ENCODE data around the gene PIEZO1. TPM values are rescaled to one million over a fixed set of nuclear protein-coding genes. Genes with fewer than 3 reads are reported as not detected.

Gene PIEZO1
- total RNA-seq, 1 donor from 2014 or later = 247 TPM

- H3K79me2 ChIP-seq (ENCODE audit: insufficient read depth, low read length) = peaks cover 28% of the 10 kb centered on the region
- no peak overlapping the region for H3K4me2 ChIP-seq (ENCODE audit: low read length)
- no peak overlapping the region for H3K9ac ChIP-seq (ENCODE audit: low read length)
- Mint-ChIP-seq H3K4me3 (ENCODE audit: unreplicated experiment) (no peak overlapping the region), H3K4me1 (ENCODE audit: low read depth, unreplicated experiment) (no peaks in the 10 kb centered on the region), H3K9me3 (ENCODE audit: unreplicated experiment) (no peaks in the 10 kb centered on the region), H3K27me3 (ENCODE audit: low read depth, unreplicated experiment) (no peaks in the 10 kb centered on the region), H3K27ac (ENCODE audit: unreplicated experiment) (no peak overlapping the region), H3K36me3 (ENCODE audit: low read depth, unreplicated experiment) (no peaks in the 10 kb centered on the region)
- peaks cover 2% of the 10 kb centered on the region for H3K36me3 ChIP-seq (ENCODE audit: insufficient read depth, low read length)
- no peak for DNase-seq (ENCODE audit: low read depth)
- no peak overlapping the region for H3K4me3 ChIP-seq (ENCODE audit: insufficient read depth, low read depth, low read length)
- H3K4me1 ChIP-seq (ENCODE audit: insufficient read depth, low read length) = no peaks in the 10 kb centered on the region
- peaks cover 82% of the 10 kb centered on the region for H4K20me1 ChIP-seq (ENCODE audit: insufficient read depth, low read length)
- no peak overlapping the region for H3K27ac ChIP-seq (ENCODE audit: low read depth, low read length)
- TF ChIP-seq EZH2 (IDR thresholded peaks at IDR 0.05; ENCODE audit: insufficient read depth, low read length) = no peak
- TF ChIP-seq, protein P1, sequence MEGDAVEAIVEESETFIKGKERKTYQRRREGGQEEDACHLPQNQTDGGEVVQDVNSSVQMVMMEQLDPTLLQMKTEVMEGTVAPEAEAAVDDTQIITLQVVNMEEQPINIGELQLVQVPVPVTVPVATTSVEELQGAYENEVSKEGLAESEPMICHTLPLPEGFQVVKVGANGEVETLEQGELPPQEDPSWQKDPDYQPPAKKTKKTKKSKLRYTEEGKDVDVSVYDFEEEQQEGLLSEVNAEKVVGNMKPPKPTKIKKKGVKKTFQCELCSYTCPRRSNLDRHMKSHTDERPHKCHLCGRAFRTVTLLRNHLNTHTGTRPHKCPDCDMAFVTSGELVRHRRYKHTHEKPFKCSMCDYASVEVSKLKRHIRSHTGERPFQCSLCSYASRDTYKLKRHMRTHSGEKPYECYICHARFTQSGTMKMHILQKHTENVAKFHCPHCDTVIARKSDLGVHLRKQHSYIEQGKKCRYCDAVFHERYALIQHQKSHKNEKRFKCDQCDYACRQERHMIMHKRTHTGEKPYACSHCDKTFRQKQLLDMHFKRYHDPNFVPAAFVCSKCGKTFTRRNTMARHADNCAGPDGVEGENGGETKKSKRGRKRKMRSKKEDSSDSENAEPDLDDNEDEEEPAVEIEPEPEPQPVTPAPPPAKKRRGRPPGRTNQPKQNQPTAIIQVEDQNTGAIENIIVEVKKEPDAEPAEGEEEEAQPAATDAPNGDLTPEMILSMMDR (IDR thresholded peaks at IDR 0.05; ENCODE audit: insufficient read depth, low read depth, low read length) = no peak
- H2AFZ ChIP-seq (ENCODE audit: low read depth, low read length) = no peak overlapping the region
- H3K27me3 ChIP-seq (ENCODE audit: insufficient read depth, low read length) = no peaks in the 10 kb centered on the region
- no peak for FAIRE-seq
- no peaks in the 10 kb centered on the region for H3K9me3 ChIP-seq (ENCODE audit: insufficient read depth, low read depth, low read length)
Observed at GRCh38 chr16:88739139-88739976, 45.7 kb downstream of the PIEZO1 start.

DNA sequence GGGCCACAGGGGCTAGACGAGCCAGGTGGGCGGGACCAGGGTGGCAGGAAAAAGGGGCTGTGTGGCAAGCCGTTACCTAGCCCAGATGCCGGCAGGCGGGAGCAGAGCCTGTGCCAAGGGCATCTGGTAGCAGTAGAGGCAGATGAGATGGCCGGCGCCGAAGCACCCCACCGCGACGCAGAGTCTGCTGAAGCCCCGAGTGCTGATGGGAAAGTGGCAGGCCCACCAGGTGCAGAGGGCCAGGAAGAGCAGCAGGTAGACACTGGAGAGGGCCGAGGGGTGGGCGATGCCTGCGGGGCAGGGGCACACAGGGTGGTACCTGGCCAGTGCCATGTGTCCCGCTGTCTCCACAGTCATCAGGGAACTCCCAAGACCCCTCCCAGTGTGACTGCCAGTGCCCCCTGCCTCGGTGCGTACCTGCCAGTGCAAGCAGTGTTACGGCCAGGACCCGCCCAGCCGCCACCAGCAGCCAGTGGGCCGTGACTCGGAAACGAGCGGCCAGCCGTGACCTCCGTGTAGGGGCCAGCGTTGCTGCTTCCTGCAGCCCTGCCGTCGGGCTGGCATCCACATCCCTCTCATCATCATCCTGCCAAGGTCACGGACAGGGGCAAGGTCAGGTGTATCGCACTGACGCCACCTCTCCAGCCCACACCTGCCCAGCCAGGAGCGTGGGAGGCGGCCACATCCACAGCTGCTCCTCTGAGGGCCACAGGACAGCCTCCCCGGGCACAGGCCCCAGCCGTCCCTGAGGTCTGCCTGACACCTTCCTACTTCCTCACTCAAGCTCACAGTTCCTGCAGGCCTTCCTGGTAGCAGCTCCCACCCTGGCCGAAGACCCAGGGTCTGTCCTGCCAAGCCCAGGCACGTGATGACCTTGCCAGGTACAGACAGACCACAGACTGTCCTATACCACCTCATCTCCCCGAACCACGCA, 46.6 kb downstream of the PIEZO1 start:
- peaks cover 2% of the 10 kb centered on the region for H3K36me3 ChIP-seq (ENCODE audit: insufficient read depth, low read length)

More for the DNA sequence above, 46.6 kb downstream of the PIEZO1 start:
- Mint-ChIP-seq H3K4me1 (ENCODE audit: low read depth, unreplicated experiment) (no peaks in the 10 kb centered on the region), H3K9me3 (ENCODE audit: unreplicated experiment) (no peaks in the 10 kb centered on the region), H3K4me3 (ENCODE audit: unreplicated experiment) (no peak overlapping the region), H3K36me3 (ENCODE audit: low read depth, unreplicated experiment) (no peaks in the 10 kb centered on the region), H3K27ac (ENCODE audit: unreplicated experiment) (no peak overlapping the region), H3K27me3 (ENCODE audit: low read depth, unreplicated experiment) (no peaks in the 10 kb centered on the region)
- DNase-seq (ENCODE audit: low read depth) (no peak), FAIRE-seq (no peak)
- Histone ChIP-seq H3K27ac (ENCODE audit: low read depth, low read length) (no peak overlapping the region), H3K4me3 (ENCODE audit: insufficient read depth, low read depth, low read length) (no peak overlapping the region), H2AFZ (ENCODE audit: low read depth, low read length) (no peak overlapping the region), H4K20me1 (ENCODE audit: insufficient read depth, low read length) (peaks cover 78% of the 10 kb centered on the region), H3K9ac (ENCODE audit: low read length) (no peak overlapping the region), H3K9me3 (ENCODE audit: insufficient read depth, low read depth, low read length) (no peaks in the 10 kb centered on the region), H3K27me3 (ENCODE audit: insufficient read depth, low read length) (no peaks in the 10 kb centered on the region), H3K4me1 (ENCODE audit: insufficient read depth, low read length) (no peaks in the 10 kb centered on the region), H3K79me2 (ENCODE audit: insufficient read depth, low read length) (peaks cover 18% of the 10 kb centered on the region), H3K4me2 (ENCODE audit: low read length) (no peak overlapping the region)
- TF ChIP-seq, protein P1 (IDR thresholded peaks at IDR 0.05; ENCODE audit: insufficient read depth, low read depth, low read length) = no peak
- TF ChIP-seq EZH2 (IDR thresholded peaks at IDR 0.05; ENCODE audit: insufficient read depth, low read length) = no peak

Measured in astrocyte (in vitro differentiated cells and primary cell).